ENCODE measurements around the gene LGALS4. TPM values are rescaled to one million over a fixed set of nuclear protein-coding genes. Genes with fewer than 3 reads are reported as not detected.

The LGALS4 gene
- total and polyA plus RNA-seq, 9 of the 15 experiments (the other 6 are each of a cell fraction or from before 2014, with no cell fraction given): 0.08 to 1.1 (median 0.30) TPM; not detected in 3

DNA sequence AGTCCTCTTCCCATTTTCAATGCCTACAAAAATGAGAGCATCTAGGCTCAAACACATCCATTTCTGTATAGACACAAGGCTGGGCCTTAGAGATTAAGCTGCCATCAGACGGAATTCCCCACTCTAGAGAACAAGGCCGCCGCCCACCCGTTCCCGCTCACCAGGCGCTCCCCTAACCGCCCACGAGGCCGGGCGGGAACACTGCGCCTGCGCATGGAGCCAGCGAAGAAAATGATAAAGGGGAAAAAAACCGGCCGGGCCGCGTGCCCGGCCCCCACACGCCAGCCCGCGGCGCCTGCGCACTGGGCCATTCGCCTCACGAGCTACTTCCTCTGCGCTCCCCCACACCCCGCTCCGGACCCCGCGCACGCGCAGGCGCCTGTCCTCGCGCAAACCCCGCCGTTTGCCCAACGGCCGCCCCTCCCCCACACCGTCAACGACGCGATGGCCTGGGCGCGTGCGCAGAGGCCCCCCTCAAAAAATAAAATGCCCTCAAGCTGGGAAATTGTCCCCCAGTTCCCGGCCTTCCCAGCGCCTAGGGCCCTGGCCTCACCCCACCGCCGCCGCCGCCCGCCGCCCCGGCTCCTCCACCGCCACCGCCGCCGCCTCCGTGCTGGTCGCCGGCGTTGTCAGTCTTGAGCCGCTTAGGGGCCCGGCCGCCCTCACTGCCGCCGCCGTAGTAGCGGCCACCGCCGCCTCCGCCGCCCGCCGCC lies 36.6 kb upstream of the LGALS4 start (continued):
- TF ChIP-seq, protein P1, sequence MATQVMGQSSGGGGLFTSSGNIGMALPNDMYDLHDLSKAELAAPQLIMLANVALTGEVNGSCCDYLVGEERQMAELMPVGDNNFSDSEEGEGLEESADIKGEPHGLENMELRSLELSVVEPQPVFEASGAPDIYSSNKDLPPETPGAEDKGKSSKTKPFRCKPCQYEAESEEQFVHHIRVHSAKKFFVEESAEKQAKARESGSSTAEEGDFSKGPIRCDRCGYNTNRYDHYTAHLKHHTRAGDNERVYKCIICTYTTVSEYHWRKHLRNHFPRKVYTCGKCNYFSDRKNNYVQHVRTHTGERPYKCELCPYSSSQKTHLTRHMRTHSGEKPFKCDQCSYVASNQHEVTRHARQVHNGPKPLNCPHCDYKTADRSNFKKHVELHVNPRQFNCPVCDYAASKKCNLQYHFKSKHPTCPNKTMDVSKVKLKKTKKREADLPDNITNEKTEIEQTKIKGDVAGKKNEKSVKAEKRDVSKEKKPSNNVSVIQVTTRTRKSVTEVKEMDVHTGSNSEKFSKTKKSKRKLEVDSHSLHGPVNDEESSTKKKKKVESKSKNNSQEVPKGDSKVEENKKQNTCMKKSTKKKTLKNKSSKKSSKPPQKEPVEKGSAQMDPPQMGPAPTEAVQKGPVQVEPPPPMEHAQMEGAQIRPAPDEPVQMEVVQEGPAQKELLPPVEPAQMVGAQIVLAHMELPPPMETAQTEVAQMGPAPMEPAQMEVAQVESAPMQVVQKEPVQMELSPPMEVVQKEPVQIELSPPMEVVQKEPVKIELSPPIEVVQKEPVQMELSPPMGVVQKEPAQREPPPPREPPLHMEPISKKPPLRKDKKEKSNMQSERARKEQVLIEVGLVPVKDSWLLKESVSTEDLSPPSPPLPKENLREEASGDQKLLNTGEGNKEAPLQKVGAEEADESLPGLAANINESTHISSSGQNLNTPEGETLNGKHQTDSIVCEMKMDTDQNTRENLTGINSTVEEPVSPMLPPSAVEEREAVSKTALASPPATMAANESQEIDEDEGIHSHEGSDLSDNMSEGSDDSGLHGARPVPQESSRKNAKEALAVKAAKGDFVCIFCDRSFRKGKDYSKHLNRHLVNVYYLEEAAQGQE (IDR thresholded peaks at IDR 0.05; ENCODE audit: borderline replicate concordance): no peak
- TF ChIP-seq, protein P1 (CRISPR knock-in tag; IDR thresholded peaks at IDR 0.05; ENCODE audit: low read depth): 0 out of 2 replicates have a peak, but pooled peaks have one; percentile 23
- TF ChIP-seq NR2C1 (IDR thresholded peaks at IDR 0.05) (no peak), NR2C1 (tag; IDR thresholded peaks at IDR 0.05) (no peak), GTF2E2 (tag; IDR thresholded peaks at IDR 0.05) (peak; percentile 46; the same call in 1 of the 2 replicates), ZNF586 (CRISPR knock-in tag; conservative IDR thresholded peaks at IDR 0.05) (0 out of 2 replicates have a peak, but pooled peaks have one; percentile 57), MAZ (CRISPR knock-in tag; conservative IDR thresholded peaks at IDR 0.05 in 1 of 2, IDR thresholded peaks at IDR 0.05 in 1 of 2) (peak; percentile 42 to 48; a peak in 2 of 4 replicates), BHLHE40 (IDR thresholded peaks at IDR 0.05; ENCODE audit: low read length) (peak; percentile 93), ERF (CRISPR knock-in tag; IDR thresholded peaks at IDR 0.05) (peak; percentile 11; the same call in 1 of the 2 replicates), TAF1 (IDR thresholded peaks at IDR 0.05; ENCODE audit: control insufficient read depth, extremely low read depth, insufficient read depth, low read length, severe bottlenecking) (peak; percentile 27), ARID1B (IDR thresholded peaks at IDR 0.05) (peak; percentile 39), ZNF274 (IDR thresholded peaks at IDR 0.05; ENCODE audit: borderline replicate concordance, low read depth, low read length) (0 out of 2 replicates have a peak, but pooled peaks have one; percentile 19), NEUROD1 (IDR thresholded peaks at IDR 0.05; ENCODE audit: borderline replicate concordance, low read depth, low read length, partially characterized antibody) (peak; percentile 57), GTF2F1 (IDR thresholded peaks at IDR 0.05; ENCODE audit: low read depth, low read length) (no peak), RBFOX2 (IDR thresholded peaks at IDR 0.05; ENCODE audit: low read depth, low read length) (peak; percentile 94; the same call in 1 of the 2 replicates), HMGN3 (IDR thresholded peaks at IDR 0.05; ENCODE audit: borderline replicate concordance, extremely low read depth, insufficient read length, low read depth, low read length) (peak; percentile 90), HMG20A (CRISPR knock-in tag; conservative IDR thresholded peaks at IDR 0.05) (peak; percentile 73; the same call in 1 of the 2 replicates)
- TF ChIP-seq, protein P2, sequence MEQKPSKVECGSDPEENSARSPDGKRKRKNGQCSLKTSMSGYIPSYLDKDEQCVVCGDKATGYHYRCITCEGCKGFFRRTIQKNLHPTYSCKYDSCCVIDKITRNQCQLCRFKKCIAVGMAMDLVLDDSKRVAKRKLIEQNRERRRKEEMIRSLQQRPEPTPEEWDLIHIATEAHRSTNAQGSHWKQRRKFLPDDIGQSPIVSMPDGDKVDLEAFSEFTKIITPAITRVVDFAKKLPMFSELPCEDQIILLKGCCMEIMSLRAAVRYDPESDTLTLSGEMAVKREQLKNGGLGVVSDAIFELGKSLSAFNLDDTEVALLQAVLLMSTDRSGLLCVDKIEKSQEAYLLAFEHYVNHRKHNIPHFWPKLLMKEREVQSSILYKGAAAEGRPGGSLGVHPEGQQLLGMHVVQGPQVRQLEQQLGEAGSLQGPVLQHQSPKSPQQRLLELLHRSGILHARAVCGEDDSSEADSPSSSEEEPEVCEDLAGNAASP (IDR thresholded peaks at IDR 0.05): no peak
